GM18858 (cell line): ENCODE results near the gene FAM83B.
A peak's percentile ranks its signal among the peaks of the same experiment; 100 is the strongest.
"Not testable (repeated sequence)": the region's sequence is repeated elsewhere in the genome, so short reads cannot be mapped to it uniquely, and the experiment has no call there.

ENCODE experiments used
- ATAC-seq: cut with Tn5 transposase; IDR thresholded peaks from one replicate; pipeline ENCODE4 v1.9.1; 2021; ENCODE audit not compliant: unreplicated experiment

Gene FAM83B

GRCh38 chr6:54896302-54896701 is 49.7 kb downstream of the FAM83B start:
- no peak for ATAC-seq

GRCh38 chr6:54897462-54898189 is 51.1 kb downstream of the FAM83B start:
- ATAC-seq = no peak

GRCh38 chr6:54898767-54899166 is 52.2 kb downstream of the FAM83B start:
- no peak for ATAC-seq

- ATAC-seq = no peak
Observed at GRCh38 chr6:54899442-54899841, 52.9 kb downstream of the FAM83B start.

DNA sequence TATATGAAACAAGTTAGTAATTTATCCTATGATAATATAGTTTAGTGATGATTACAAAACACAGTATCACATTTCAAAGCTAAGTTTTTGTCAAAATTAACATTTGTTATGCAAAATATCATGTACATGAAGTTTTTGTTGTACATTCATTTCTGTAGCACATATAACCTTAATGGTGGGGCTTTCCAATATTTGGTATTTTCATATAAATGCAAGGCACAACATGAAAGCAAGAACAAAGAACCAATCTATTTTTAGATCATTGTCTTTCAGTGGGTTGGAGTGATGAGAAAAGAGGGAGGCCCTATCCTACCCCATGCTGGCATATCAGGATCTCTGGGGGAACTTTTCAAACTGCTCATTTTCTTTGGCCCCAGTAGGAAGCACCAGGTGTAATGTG is 53.4 kb downstream of the FAM83B start:
- ATAC-seq = no peak

DNA sequence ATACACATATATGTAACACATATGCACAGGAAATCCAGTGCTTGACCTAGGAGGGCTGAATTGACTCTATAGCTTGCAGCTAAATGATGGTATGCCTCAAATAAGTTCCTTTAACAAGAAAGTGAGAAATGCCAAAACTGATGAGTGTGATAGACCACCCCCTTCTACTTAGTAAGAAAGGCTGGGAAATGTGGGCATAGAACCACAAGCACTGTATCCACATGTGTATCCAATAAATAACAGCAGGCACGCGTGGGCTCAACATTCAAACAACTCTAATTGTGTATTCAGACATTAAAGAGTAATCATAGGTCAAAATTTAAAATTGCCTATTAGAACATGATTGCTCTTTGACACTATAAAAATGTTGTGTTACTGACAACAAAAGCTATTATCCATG is 54.1 kb downstream of the FAM83B start:
- no peak for ATAC-seq

DNA sequence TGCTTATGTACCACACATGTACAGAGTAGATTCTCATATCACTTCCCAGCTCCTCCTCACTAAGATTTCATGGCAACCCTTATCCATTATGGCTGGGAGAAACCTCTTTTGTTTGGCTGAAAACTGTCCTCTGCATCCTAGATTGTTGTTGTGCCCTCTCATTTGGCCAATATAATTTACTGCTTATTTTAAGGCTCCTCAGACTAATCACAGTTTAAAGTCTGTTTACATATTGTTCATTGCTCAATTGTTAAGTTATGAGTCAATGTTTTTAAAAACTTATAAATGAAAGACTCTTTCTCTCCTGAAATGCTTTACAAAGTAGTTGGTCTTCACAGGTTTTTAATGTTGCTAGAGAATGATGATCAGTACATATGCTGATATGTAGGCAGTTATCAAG is 57.3 kb downstream of the FAM83B start:
- no peak for ATAC-seq

GRCh38 chr6:54907355-54907754 is 60.8 kb downstream of the FAM83B start:
- ATAC-seq = peak; percentile 81

GRCh38 chr6:54909184-54909583 is 62.6 kb downstream of the FAM83B start:
- no peak for ATAC-seq

DNA sequence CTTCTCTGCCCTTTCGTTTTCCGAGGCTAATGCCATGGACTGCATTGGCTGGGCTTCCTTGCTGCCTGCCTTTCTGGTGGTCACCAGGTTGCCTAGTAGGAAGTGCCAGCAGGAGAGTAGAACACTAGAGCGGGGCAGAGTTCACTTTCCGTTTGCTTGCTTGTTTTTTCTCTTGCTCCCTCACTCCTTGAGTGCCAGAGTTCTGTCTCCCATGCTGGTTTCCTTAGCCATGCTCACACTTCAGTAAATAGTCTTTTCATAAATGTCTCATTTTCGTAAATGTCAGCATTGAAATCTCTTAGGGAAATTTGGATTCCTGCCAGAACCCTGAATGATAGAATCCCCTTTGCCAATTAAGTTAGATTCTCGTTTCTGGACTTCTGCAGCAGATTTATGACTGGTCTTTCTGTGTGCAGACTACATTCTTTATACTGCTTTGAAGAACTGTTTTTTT is 63.9 kb downstream of the FAM83B start:
- ATAC-seq = no peak

GRCh38 chr6:54910921-54911320 is 64.3 kb downstream of the FAM83B start:
- ATAC-seq = no peak

- ATAC-seq = no peak
Observed at GRCh38 chr6:54913211-54913610, 66.6 kb downstream of the FAM83B start.

- ATAC-seq = no peak
Observed at GRCh38 chr6:54916858-54917257, 70.3 kb downstream of the FAM83B start.

DNA sequence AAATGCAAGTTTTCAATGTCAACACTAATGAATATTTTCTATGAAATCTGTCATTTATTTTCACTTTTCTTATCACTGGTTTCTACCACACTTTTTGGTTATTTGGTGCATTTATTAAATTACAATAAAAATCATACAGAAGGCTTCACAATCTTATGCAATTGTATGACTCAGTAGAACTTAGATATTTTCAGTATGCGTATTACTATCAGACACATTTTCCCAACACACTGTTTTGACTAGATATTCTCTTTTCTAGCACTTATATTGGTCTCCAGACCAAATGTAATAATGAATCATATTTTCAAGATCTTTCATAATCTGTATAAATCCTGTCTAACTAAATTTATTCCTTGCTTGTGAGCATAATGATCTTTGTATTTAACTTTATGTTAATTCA is 74.1 kb downstream of the FAM83B start:
- ATAC-seq = no peak

- no peak for ATAC-seq
Observed at GRCh38 chr6:54921891-54922290, 75.3 kb downstream of the FAM83B start.

GRCh38 chr6:54929245-54929909 is 82.8 kb downstream of the FAM83B start:
- no peak for ATAC-seq

DNA sequence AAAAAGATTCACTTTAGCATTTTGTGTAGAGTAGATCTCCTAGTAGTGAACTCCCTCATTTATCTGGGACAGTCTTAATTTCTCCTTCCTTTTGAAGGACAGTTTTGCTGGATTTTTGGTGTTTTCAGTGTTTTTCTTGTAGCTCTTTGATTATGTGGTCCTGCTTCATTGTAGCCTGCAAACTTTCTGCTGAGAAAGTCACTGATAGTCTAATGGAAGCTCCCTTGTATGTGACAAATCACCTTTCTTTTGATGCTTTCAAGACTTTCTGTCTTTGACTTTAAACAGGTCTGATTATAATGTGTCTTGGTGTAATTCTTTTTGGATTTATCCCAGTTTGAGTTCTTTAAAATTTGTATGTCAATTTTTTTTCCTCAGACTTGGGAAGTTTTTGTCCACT is 86.1 kb downstream of the FAM83B start:
- no peak for ATAC-seq

GRCh38 chr6:54935739-54936138 is 89.2 kb downstream of the FAM83B start:
- no peak for ATAC-seq

DNA sequence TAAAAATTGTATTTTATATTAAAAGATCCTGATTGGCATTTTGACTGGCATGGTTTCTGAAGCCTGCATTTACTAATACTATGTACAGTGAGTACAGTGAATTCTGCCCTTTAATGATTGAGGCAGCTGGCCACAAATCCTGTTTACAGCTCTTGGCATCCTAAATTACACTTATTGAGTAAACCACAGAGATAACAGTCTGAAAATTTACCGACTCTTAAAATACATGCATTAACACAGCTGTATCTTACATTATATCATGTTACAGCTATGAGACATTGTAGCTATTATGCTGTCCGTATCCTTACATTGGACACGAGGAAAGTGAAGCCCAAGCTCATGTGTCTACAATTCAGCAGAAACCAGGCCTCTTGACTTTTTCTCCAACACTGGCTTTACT is 90.8 kb downstream of the FAM83B start:
- ATAC-seq = no peak

GRCh38 chr6:54957698-54958097 is 111.1 kb downstream of the FAM83B start:
- no peak for ATAC-seq

DNA sequence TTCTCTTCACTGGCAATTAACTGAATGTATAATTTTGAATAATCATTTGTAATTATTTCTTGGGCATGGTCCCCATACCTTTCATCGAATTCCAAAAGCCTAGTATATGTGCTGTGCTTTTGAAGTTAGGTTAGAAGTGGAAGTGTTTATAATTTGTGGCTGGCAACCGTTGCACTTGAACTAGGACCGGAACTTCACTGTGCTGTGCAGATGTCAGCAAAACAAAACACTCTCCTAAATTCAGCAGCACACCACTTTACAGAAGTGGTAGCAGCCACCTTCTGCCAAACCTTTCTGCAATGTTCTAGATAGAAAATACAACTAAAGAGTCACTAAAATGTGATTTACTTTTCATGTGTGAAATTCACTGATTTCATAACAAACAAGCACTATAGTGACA is 111.9 kb downstream of the FAM83B start:
- no peak for ATAC-seq

GRCh38 chr6:54959820-54960219 is 113.2 kb downstream of the FAM83B start:
- no peak for ATAC-seq

DNA sequence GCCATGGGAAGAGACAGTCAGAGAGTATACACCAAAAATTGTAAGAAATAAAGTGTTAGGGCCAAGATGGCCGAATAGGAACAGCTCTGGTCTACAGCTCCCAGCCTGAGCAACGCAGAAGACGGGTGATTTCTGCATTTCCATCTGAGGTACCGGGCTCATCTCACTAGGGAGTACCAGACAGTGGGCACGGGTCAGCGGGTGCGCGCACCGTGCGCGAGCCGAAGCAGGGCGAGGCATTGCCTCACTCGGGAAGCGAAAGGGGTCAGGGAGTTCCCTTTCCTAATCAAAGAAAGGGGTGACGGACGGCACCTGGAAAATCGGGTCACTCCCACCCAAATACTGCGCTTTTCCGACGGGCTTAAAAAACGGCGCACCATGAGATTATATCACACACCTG is 114.8 kb downstream of the FAM83B start:
- ATAC-seq = not testable (repeated sequence)
